ENCODE measurements around the gene PPIL4. TPM values are rescaled to one million over a fixed set of nuclear protein-coding genes. Genes with fewer than 3 reads are reported as not detected.

The PPIL4 gene
- total and polyA plus RNA-seq, 2 experiments from 2014 or later = 35.1 to 47.3 TPM

- TF ChIP-seq ZNF331 (CRISPR knock-in tag; IDR thresholded peaks at IDR 0.05; ENCODE audit: low read depth) = no peak
- no peak for TF ChIP-seq NANOG (IDR thresholded peaks at IDR 0.05; ENCODE audit: borderline replicate concordance)
- no peak for TF ChIP-seq ZNF462 (CRISPR knock-in tag; IDR thresholded peaks at IDR 0.05)
Observed at GRCh38 chr6:149459761-149460160, 86.1 kb downstream of the PPIL4 start (continued).

GRCh38 chr6:149458806-149459205, 87.0 kb downstream of the PPIL4 start:
- H3K79me2 ChIP-seq (replicated peaks; ENCODE audit: insufficient read depth) = no peaks in the 10 kb centered on the region
- H3K27me3 ChIP-seq (ENCODE audit: insufficient read depth) = peaks cover 3% of the 10 kb centered on the region; the same call in 1 of the 2 replicates
- no peaks in the 10 kb centered on the region for H3K36me3 ChIP-seq (ENCODE audit: insufficient read depth)
- no peak overlapping the region for H2AFZ ChIP-seq
- H3K4me3 ChIP-seq = no peak overlapping the region
- H3K27ac Mint-ChIP-seq = no peak overlapping the region
- H4K20me1 ChIP-seq (replicated peaks; ENCODE audit: insufficient read depth) = no peaks in the 10 kb centered on the region
- H3K9me3 Mint-ChIP-seq = no peaks in the 10 kb centered on the region
- no peak overlapping the region for H3K27ac ChIP-seq (ENCODE audit: low read depth)
- no peaks in the 10 kb centered on the region for H3K4me1 ChIP-seq (ENCODE audit: insufficient read depth)
- peaks cover 2% of the 10 kb centered on the region for H3K27me3 Mint-ChIP-seq (ENCODE audit: insufficient read depth, low read depth, poor library complexity)
- no peaks in the 10 kb centered on the region for H3K36me3 Mint-ChIP-seq (ENCODE audit: low read depth)
- no peaks in the 10 kb centered on the region for H3F3A ChIP-seq (replicated peaks; ENCODE audit: low read depth)
- DNase-seq (ENCODE audit: low spot score) = no peak
- ATAC-seq = no peak
- H3K4me2 ChIP-seq = no peak overlapping the region
- no peak overlapping the region for H3K4me3 Mint-ChIP-seq
- H3K4me1 Mint-ChIP-seq = no peaks in the 10 kb centered on the region
- no peaks in the 10 kb centered on the region for H3K9me2 ChIP-seq (ENCODE audit: insufficient read depth)
- TF ChIP-seq EZH2phosphoT487 (IDR thresholded peaks at IDR 0.05; ENCODE audit: unreplicated experiment) (no peak), EZH2 (IDR thresholded peaks at IDR 0.05; ENCODE audit: low read depth, unreplicated experiment) (no peak), CTCF (conservative IDR thresholded peaks at IDR 0.05; ENCODE audit: low read depth in 2 of 2) (no peak), POLR2AphosphoS5 (IDR thresholded peaks at IDR 0.05; ENCODE audit: low read depth) (no peak)
- TF ChIP-seq, protein P1, sequence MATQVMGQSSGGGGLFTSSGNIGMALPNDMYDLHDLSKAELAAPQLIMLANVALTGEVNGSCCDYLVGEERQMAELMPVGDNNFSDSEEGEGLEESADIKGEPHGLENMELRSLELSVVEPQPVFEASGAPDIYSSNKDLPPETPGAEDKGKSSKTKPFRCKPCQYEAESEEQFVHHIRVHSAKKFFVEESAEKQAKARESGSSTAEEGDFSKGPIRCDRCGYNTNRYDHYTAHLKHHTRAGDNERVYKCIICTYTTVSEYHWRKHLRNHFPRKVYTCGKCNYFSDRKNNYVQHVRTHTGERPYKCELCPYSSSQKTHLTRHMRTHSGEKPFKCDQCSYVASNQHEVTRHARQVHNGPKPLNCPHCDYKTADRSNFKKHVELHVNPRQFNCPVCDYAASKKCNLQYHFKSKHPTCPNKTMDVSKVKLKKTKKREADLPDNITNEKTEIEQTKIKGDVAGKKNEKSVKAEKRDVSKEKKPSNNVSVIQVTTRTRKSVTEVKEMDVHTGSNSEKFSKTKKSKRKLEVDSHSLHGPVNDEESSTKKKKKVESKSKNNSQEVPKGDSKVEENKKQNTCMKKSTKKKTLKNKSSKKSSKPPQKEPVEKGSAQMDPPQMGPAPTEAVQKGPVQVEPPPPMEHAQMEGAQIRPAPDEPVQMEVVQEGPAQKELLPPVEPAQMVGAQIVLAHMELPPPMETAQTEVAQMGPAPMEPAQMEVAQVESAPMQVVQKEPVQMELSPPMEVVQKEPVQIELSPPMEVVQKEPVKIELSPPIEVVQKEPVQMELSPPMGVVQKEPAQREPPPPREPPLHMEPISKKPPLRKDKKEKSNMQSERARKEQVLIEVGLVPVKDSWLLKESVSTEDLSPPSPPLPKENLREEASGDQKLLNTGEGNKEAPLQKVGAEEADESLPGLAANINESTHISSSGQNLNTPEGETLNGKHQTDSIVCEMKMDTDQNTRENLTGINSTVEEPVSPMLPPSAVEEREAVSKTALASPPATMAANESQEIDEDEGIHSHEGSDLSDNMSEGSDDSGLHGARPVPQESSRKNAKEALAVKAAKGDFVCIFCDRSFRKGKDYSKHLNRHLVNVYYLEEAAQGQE (IDR thresholded peaks at IDR 0.05; ENCODE audit: unreplicated experiment) = no peak

All from GM23338 (cell line).